Fibroblast of pulmonary artery (primary cell): Measurements from ENCODE around the gene CDKN2A.

Experiments used
- DNase-seq: peaks from one replicate; pipeline ENCODE4 v3.0.0-alpha.2; 2010; ENCODE audit warnings: low read depth
- H3K4me3 ChIP-seq: replicated peaks from 2 replicates; pipeline ENCODE4 v1.5.1; 2011; ENCODE audit warnings: low read depth, mild to moderate bottlenecking, control low read depth, low read length, moderate library complexity
- TF ChIP-seq, protein P1 (sequence below): IDR thresholded peaks from 2 replicates; pipeline ENCODE4 v1.5.1; 2011; ENCODE audit warnings: mild to moderate bottlenecking, control low read depth, low read length, inconsistent platforms; ENCODE audit errors: missing control alignments

CDKN2A gene

DNA sequence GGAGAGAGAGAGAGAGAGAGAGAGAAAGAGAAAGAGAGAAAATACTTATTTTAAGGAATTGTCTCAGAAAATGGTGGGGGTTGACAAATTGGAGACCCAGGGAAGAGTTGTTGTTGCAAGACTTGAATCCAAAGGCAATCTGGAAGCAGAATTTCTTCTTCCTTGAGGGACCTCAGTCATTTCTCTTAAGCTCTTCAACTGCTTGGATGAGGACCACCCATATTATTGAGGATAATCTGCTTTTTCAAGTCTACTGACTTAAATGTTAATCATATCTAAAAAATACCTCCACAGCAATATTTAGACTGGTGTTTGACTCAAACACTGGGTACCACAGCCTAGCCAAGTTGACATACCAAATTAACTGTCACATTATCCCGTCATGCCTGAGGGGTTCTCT is 3.3 kb upstream of the CDKN2A start:
- H3K4me3 ChIP-seq = no peak overlapping the region
- TF ChIP-seq, protein P1, sequence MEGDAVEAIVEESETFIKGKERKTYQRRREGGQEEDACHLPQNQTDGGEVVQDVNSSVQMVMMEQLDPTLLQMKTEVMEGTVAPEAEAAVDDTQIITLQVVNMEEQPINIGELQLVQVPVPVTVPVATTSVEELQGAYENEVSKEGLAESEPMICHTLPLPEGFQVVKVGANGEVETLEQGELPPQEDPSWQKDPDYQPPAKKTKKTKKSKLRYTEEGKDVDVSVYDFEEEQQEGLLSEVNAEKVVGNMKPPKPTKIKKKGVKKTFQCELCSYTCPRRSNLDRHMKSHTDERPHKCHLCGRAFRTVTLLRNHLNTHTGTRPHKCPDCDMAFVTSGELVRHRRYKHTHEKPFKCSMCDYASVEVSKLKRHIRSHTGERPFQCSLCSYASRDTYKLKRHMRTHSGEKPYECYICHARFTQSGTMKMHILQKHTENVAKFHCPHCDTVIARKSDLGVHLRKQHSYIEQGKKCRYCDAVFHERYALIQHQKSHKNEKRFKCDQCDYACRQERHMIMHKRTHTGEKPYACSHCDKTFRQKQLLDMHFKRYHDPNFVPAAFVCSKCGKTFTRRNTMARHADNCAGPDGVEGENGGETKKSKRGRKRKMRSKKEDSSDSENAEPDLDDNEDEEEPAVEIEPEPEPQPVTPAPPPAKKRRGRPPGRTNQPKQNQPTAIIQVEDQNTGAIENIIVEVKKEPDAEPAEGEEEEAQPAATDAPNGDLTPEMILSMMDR = no peak
- DNase-seq = no peak

DNA sequence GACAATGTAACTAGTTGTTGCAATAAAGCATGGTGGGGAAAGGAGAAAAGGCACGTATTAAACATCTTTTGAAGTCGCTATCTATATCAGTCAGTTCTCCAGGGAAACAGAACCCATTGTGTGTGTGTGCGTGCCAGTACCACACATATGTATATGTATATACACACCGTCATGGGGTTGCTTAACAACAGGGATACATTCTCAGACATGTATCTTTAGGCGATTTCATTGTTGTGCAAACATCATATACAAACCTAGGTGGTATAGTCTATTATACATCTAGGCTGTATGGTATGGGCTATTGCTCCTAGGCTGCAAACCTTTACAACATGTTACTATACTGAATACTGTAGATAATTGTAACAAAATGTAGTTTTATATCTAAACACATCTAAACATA is 2.7 kb upstream of the CDKN2A start:
- TF ChIP-seq, protein P1 = no peak
- H3K4me3 ChIP-seq = no peak overlapping the region
- DNase-seq = no peak

DNA sequence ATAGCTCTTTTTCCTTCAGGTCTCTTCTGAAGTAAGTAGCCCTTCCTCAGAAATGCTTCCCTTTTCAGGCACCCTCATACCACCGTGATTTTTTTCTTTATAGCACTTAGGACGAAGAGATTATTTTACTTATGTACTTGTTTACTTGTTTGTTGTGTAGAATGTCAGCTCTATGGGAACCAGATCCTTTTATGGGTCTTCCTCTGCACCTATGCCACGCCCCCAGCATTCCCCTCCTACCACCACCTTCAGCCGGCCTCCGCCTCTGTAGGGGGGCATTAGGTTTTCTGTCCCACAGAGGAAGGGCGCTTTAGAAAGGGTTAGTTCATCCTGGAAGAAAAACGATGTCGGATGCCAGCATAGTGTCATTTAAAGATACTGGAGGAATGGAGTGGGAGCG is 2.2 kb upstream of the CDKN2A start:
- DNase-seq = no peak
- H3K4me3 ChIP-seq = peak overlapping the region; percentile 96
- TF ChIP-seq, protein P1 = no peak

DNA sequence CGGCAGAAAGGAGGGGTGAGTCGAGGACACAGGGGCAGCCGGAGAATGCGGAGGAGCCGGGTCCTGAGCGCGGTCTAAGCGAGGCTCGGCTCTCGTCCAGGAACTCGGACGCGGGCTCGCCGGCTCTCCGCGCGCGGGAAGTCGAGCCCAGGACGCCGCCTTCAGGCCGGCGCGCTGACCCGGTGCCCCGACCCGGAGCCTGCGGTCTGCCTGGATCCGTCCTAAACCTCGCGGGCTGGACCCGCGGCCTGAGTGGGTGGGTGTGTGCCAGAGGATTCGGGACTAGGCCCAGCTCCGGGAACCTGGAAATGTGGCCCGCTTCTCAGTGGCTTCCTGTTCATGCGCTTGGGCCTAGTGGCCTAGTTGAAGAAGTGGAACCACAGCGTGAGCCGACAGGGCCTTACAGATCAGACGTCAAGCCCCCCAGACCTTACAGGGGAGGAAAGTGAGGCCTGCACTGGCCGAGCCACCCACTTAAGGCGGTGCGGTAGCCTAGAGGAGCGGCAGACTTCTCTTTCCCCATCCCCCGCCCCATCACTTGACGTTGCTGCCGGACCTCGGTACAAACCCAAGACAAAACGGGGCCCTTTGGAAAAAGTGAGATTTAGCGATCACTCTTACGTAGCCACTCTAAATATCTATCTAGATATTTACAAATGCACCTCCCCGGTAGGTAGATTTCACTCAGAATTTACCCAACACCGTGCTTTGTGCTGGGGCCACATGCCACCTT is 1.6 kb upstream of the CDKN2A start:
- peak; percentile 64 for DNase-seq
- TF ChIP-seq, protein P1 = peak; percentile 7
- H3K4me3 ChIP-seq = peak overlapping the region; percentile 96

DNA sequence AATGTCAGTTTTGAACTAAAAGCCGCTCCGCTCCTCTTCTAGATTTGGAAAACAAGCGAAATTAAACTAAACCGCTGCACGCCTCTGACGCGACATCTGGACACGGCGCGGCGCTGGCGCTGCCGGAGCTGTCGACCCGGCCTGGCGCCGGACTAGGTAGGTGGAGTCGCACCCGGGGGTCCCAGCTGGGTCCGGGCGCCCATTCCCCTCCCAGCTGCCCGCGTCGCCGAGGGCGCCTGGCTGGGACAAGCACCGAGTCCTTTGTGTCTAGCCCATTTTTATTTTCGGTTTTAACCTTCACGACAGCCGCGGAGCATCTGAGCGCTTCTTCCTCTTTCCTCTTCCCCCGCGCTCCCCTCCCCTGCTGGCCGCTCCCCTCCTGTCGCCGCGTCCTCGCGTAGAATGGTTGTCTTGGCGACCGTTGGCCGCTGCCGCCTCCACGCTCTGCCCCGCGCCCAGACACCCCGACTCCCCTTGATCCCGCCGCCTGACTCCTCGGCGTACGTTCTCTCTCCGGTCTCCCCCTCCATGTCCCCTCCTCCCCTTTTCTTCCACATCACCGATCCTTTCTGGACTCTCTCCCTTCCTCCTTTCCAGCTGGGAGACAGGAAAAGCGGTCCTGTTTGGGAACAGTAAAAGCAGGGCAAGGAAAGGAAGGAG is 944 bp upstream of the CDKN2A start:
- H3K4me3 ChIP-seq = peak overlapping the region; percentile 96
- TF ChIP-seq, protein P1 = no peak
- DNase-seq = peak; percentile 74

DNA sequence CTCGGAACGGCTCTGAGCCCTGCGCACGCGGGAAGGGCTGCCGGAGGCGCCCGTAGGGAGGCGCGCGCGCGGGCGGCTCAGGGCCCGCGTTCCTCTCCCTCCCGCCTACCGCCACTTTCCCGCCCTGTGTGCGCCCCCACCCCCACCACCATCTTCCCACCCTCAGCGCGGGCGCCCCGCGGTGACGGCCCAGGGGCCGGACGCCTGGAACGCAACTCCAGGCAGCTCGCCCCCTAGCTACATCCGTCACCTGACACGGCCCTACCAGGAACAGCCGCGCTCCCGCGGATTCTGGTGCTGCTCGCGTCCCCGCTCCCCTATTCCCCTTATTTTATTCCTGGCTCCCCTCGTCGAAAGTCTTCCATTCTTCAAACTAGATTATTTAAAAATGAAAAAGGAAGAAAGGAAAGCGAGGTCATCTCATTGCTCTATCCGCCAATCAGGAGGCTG is 389 bp upstream of the CDKN2A start, which contains the start of gene CDKN2B-AS1:
CDKN2B-AS1 (plus strand) TSS at position 236 of the 450 bp plus-strand sequence.
- TF ChIP-seq, protein P1 = no peak
- DNase-seq = peak; percentile 73

DNA sequence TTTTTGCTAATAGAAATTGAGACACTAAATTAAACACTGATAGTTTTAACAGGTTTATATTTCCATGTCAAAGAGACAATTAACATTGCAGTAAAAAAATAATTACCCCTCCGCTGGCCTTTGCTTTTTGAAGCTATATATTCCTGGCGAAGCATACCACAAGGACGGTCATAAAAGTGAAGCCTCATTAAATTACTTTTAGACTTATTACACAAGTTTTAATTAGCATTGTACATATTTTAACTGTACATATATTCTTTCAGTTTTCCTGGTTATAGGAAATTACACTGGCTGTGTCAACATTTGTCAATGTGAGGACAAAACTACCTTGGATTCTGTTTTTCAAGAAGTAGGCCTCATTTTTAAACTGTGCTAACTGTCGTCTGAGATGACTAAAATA is 1.2 kb downstream of the CDKN2A start:
- no peak for DNase-seq
- H3K4me3 ChIP-seq = peak overlapping the region; percentile 96
- TF ChIP-seq, protein P1 = no peak

More for the DNA sequence above, 389 bp upstream of the CDKN2A start, which contains the start of gene CDKN2B-AS1:
- peak within 1 kb of the TSS; percentile 96 for H3K4me3 ChIP-seq
